H1 (cell line): Measurements from ENCODE around the gene KDM6A. TPM values are rescaled to one million over a fixed set of nuclear protein-coding genes. Genes with fewer than 3 reads are reported as not detected.

ENCODE experiments used
- CTCF ChIA-PET: fragments of 300-600 bp; sonication (Branson Sonifier 250); formaldehyde crosslinking; loops from one replicate; lab custom pipeline; 2021; ENCODE audit not compliant: partially characterized antibody; lab: Charles Lee
- POLR2A ChIA-PET: fragments of 300-600 bp; sonication (Branson Sonifier 250); formaldehyde crosslinking; loops from one replicate; lab custom pipeline; 2021; ENCODE audit warnings: inconsistent platforms; ENCODE audit not compliant: partially characterized antibody; lab: Charles Lee
- DNase-seq, 2 experiments: peaks; one replicate each; pipeline versions ENCODE4 v3.0.0 to v3.0.0-alpha.2; 2010 to 2022; ENCODE audit warnings: low spot score in 2 of 2, low read depth in 1 of 2, mixed read lengths in 1 of 2
- FAIRE-seq: peaks from 2 replicates; lab custom pipeline; 2011; peaks lifted over from hg19 to GRCh38; lab: Jason Lieb, UNC
- H2AFZ ChIP-seq: 2 replicates; pipeline ENCODE4 v1.8.1; 2012; ENCODE audit warnings: low read length, inconsistent platforms
- H2AK5ac ChIP-seq: 2 replicates; pipeline ENCODE4 v1.6.1; 2013; ENCODE audit warnings: low read depth, low read length
- H2BK120ac ChIP-seq: replicated peaks from 2 replicates; pipeline ENCODE3; 2013; ENCODE audit warnings: low read depth, low read length, inconsistent platforms
- H2BK12ac ChIP-seq: 2 replicates; pipeline ENCODE4 v1.6.1; 2013; ENCODE audit warnings: low read depth, low read length
- H2BK15ac ChIP-seq: 2 replicates; pipeline ENCODE4 v1.6.1; 2013; ENCODE audit warnings: low read length
- H2BK20ac ChIP-seq: 2 replicates; pipeline ENCODE4 v1.6.1; 2013; ENCODE audit warnings: low read length
- H2BK5ac ChIP-seq: 2 replicates; pipeline ENCODE4 v1.6.1; 2013; ENCODE audit warnings: low read depth, low read length
- H3K14ac ChIP-seq: 2 replicates; pipeline ENCODE4 v1.6.1; 2013; ENCODE audit warnings: inconsistent platforms; ENCODE audit not compliant: insufficient read length
- H3K18ac ChIP-seq: 2 replicates; pipeline ENCODE4 v1.6.1; 2013; ENCODE audit warnings: low read length; ENCODE audit errors: extremely low read depth
- H3K23ac ChIP-seq: 2 replicates; pipeline ENCODE4 v1.6.1; 2013; ENCODE audit warnings: inconsistent platforms; ENCODE audit not compliant: insufficient read length
- H3K23me2 ChIP-seq: 2 replicates; pipeline ENCODE4 v1.6.1; 2013; ENCODE audit warnings: low read depth, low read length
- H3K27ac ChIP-seq: 2 replicates; pipeline ENCODE4 v1.6.1; 2011; ENCODE audit warnings: low read depth, low read length, inconsistent platforms
- H3K27me3 ChIP-seq, 4 experiments: replicated peaks in 1 of 4; 1 replicate in 1 of 4; 2 replicates in 3 of 4; pipeline versions ENCODE4 v1.6.1 to v1.8.1; 2011 to 2013; ENCODE audit warnings: low read length in 3 of 4, mild to moderate bottlenecking in 3 of 4, inconsistent platforms in 2 of 4, mixed read lengths in 2 of 4, moderate library complexity in 1 of 4; ENCODE audit not compliant: control insufficient read depth in 3 of 4, insufficient read depth in 3 of 4; ENCODE audit errors: extremely low read depth in 1 of 4
- H3K36me3 ChIP-seq, 4 experiments: 2 replicates each; pipeline versions ENCODE4 v1.6.1 to v1.8.1; 2011 to 2013; ENCODE audit warnings: mild to moderate bottlenecking in 4 of 4, low read length in 3 of 4, moderate library complexity in 2 of 4, control low read depth in 1 of 4, inconsistent platforms in 1 of 4; ENCODE audit not compliant: insufficient read depth in 4 of 4, control insufficient read depth in 2 of 4
- H3K4ac ChIP-seq: replicated peaks from 2 replicates; pipeline ENCODE3; 2013; ENCODE audit warnings: low read length, low read depth, mixed read lengths, inconsistent platforms; ENCODE audit not compliant: insufficient read length
- H3K4me1 ChIP-seq, 4 experiments: replicated peaks in 1 of 4; 1 replicate in 1 of 4; 2 replicates in 3 of 4; pipeline versions ENCODE4 v1.6.1 to v1.8.1; 2011 to 2013; ENCODE audit warnings: low read length in 3 of 4, inconsistent platforms in 2 of 4, mixed read lengths in 1 of 4; ENCODE audit not compliant: insufficient read depth in 4 of 4, control insufficient read depth in 3 of 4
- H3K4me2 ChIP-seq, 2 experiments: 2 replicates each; pipeline versions ENCODE4 v1.6.1 to v1.8.1; 2011 to 2013; ENCODE audit warnings: low read depth in 2 of 2, low read length in 2 of 2, control low read depth in 1 of 2, inconsistent platforms in 1 of 2, mild to moderate bottlenecking in 1 of 2; ENCODE audit not compliant: insufficient read depth in 1 of 2
- H3K4me3 ChIP-seq, 4 experiments: fragments of 200-600, 300-600 bp in 1 of 4; sonication (generic), shearing (Covaris generic), sonication (Bioruptor Twin) in 1 of 4; 2 replicates each; pipeline versions ENCODE4 v1.5.1 to v1.8.1; 2011 to 2016; ENCODE audit warnings: low read length in 4 of 4, low read depth in 3 of 4, control low read depth in 2 of 4, inconsistent platforms in 2 of 4, mild to moderate bottlenecking in 2 of 4, mixed read lengths in 1 of 4, moderate library complexity in 1 of 4; ENCODE audit not compliant: insufficient read depth in 2 of 4; ENCODE audit errors: extremely low read depth in 1 of 4
- H3K56ac ChIP-seq: replicated peaks from 2 replicates; pipeline ENCODE3; 2013; ENCODE audit warnings: low read depth, mild to moderate bottlenecking, mixed read lengths, low read length, inconsistent platforms; ENCODE audit not compliant: insufficient read length
- H3K79me1 ChIP-seq: 2 replicates; pipeline ENCODE4 v1.6.1; 2013; ENCODE audit warnings: low read depth, low read length, control low read depth
- H3K79me2 ChIP-seq, 2 experiments: 2 replicates each; pipeline versions ENCODE4 v1.6.1 to v1.8.1; 2012 to 2013; ENCODE audit warnings: low read length in 2 of 2, mild to moderate bottlenecking in 2 of 2, inconsistent platforms in 1 of 2; ENCODE audit not compliant: insufficient read depth in 2 of 2, control insufficient read depth in 1 of 2
- H3K9ac ChIP-seq, 4 experiments: replicated peaks in 1 of 4; 1 replicate in 1 of 4; 2 replicates in 3 of 4; pipeline versions ENCODE4 v1.6.1 to v1.8.1; 2011 to 2013; ENCODE audit warnings: low read depth in 3 of 4, low read length in 3 of 4, control low read depth in 2 of 4, mild to moderate bottlenecking in 2 of 4, moderate library complexity in 2 of 4, inconsistent platforms in 1 of 4; ENCODE audit errors: extremely low read depth in 1 of 4
- H3K9me3 ChIP-seq, 2 experiments: 2 replicates each; pipeline versions ENCODE4 v1.6.1 to v1.8.1; 2012 to 2013; ENCODE audit warnings: mild to moderate bottlenecking in 2 of 2, moderate library complexity in 2 of 2, control low read depth in 1 of 2, inconsistent platforms in 1 of 2, low read depth in 1 of 2, low read length in 1 of 2, mixed read lengths in 1 of 2; ENCODE audit not compliant: insufficient read depth in 2 of 2
- H4K20me1 ChIP-seq, 2 experiments: replicated peaks in 1 of 2; 2 replicates each; pipeline versions ENCODE3 to v1.8.1; 2011 to 2013; ENCODE audit warnings: inconsistent platforms in 2 of 2, low read length in 2 of 2, mild to moderate bottlenecking in 1 of 2; ENCODE audit not compliant: insufficient read depth in 2 of 2, control insufficient read depth in 1 of 2
- H4K5ac ChIP-seq: 2 replicates; pipeline ENCODE4 v1.6.1; 2013; ENCODE audit warnings: low read length, low read depth, mixed read lengths, inconsistent platforms; ENCODE audit not compliant: insufficient read length
- H4K8ac ChIP-seq: 2 replicates; pipeline ENCODE4 v1.8.0; 2013; ENCODE audit warnings: mild to moderate bottlenecking, moderate library complexity, low read length, inconsistent platforms; ENCODE audit not compliant: insufficient read depth; ENCODE audit errors: extremely low read depth
- H4K91ac ChIP-seq: replicated peaks from 2 replicates; pipeline ENCODE3; 2013; ENCODE audit warnings: low read length, mixed read lengths, inconsistent platforms; ENCODE audit not compliant: insufficient read length
- CBX5 ChIP-seq: fragments of 300-800, 300-1000 bp; sonication (generic); IDR thresholded peaks from 2 replicates; pipeline ENCODE4 v1.7.1; 2016; ENCODE audit warnings: antibody characterized with exemption, low read length, low read depth
- CTCF ChIP-seq, 3 experiments: IDR thresholded peaks; 1 replicate in 2 of 3; 2 replicates in 1 of 3; pipeline versions ENCODE4 v1.5.1 to v1.6.1; 2011; ENCODE audit warnings: low read length in 3 of 3, mild to moderate bottlenecking in 3 of 3, inconsistent platforms in 2 of 3, low read depth in 1 of 3, moderate library complexity in 1 of 3; ENCODE audit not compliant: insufficient read depth in 1 of 3; ENCODE audit errors: control extremely low read depth in 1 of 3
- POU5F1 ChIP-seq: IDR thresholded peaks from 2 replicates; pipeline ENCODE4 v1.6.1; 2011; ENCODE audit warnings: low read depth, mild to moderate bottlenecking, low read length, moderate library complexity
- RBBP5 ChIP-seq: IDR thresholded peaks from 2 replicates; pipeline ENCODE4 v1.7.1; 2012; ENCODE audit warnings: low read depth, mild to moderate bottlenecking, inconsistent platforms, low read length, moderate library complexity, borderline replicate concordance
- RFX5 ChIP-seq: IDR thresholded peaks from 2 replicates; pipeline ENCODE4 v1.6.1; 2011; ENCODE audit warnings: low read depth, low read length, improper control_type of control experiment, borderline replicate concordance
- polyA plus RNA-seq, 7 experiments: library from polyadenylated mRNA; depleted of rRNA in 3 of 7; stranded (reverse) in 5 of 7; unstranded in 2 of 7; fragments of >200 nt in 5 of 7; fragments of 200-250 nt in 2 of 7; gene quantifications; 1 replicate in 5 of 7; 2 replicates in 1 of 7; 4 replicates in 1 of 7; pipeline versions ENCODE4 v1.2.1 to v1.2.3, GENCODE V29; 2011 to 2013; ENCODE audit warnings: missing spikeins in 2 of 7, mixed read lengths in 2 of 7
- total RNA-seq: library from RNA; stranded (reverse); fragmentation: NEBNext Ultra II Directional; extraction: Animal tissue kit (Norgen Biotek cat#: 25700); gene quantifications from 2 replicates; pipeline ENCODE4 v1.2.1, GENCODE V29; 2021
- TF ChIP-seq, protein P1 (sequence below): IDR thresholded peaks from 2 replicates; pipeline ENCODE4 v1.6.1; 2012; ENCODE audit warnings: inconsistent platforms

The KDM6A gene
- total and polyA plus RNA-seq, 2 of the 8 experiments (the other 6 are each of a cell fraction or from before 2014, with no cell fraction given) = 43.5 to 58.4 TPM

- Histone ChIP-seq H3K27ac (no peak overlapping the region), H4K20me1 (no peaks in the 10 kb centered on the region), H2BK12ac (no peak overlapping the region), H2AK5ac (no peak overlapping the region), H3K9ac (no peak overlapping the region), H3K9me3 (no peaks in the 10 kb centered on the region), H3K23me2 (no peaks in the 10 kb centered on the region), H2BK15ac (no peak overlapping the region), H3K4me2 (no peak overlapping the region), H2BK5ac (no peak overlapping the region), H3K79me2 (no peaks in the 10 kb centered on the region), H4K5ac (no peak overlapping the region), H2BK120ac (no peak overlapping the region), H3K4me3 (no peak overlapping the region), H3K4ac (no peak overlapping the region), H3K36me3 (no peaks in the 10 kb centered on the region), H3K56ac (no peak overlapping the region), H3K14ac (no peak overlapping the region), H2AFZ (no peak overlapping the region), H3K18ac (no peak overlapping the region), H4K91ac (no peak overlapping the region), H4K8ac (no peak overlapping the region), H3K23ac (no peak overlapping the region), H3K79me1 (no peaks in the 10 kb centered on the region), H2BK20ac (no peak overlapping the region), H3K27me3 (no peaks in the 10 kb centered on the region), H3K4me1 (no peaks in the 10 kb centered on the region)
- TF ChIP-seq CBX5 (no peak), RFX5 (no peak), RBBP5 (no peak), POU5F1 (no peak), CTCF (IDR thresholded peaks at IDR 0.05; ENCODE audit: control extremely low read depth in 1 of 3, insufficient read depth in 1 of 3, low read depth in 1 of 3, low read length in 3 of 3) (no peak)
- TF ChIP-seq, protein P1, sequence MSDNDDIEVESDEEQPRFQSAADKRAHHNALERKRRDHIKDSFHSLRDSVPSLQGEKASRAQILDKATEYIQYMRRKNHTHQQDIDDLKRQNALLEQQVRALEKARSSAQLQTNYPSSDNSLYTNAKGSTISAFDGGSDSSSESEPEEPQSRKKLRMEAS = no peak
- no peak for FAIRE-seq
- CTCF ChIA-PET = no interaction called here
- DNase-seq = no peak
- POLR2A ChIA-PET = no interaction called here
Observed at GRCh38 chrX:45137531-45137930, 264.5 kb downstream of the KDM6A start.
